Measurements from ENCODE around the gene UBASH3B.
"Not testable (repeated sequence)": the region's sequence is repeated elsewhere in the genome, so short reads cannot be mapped to it uniquely, and the experiment has no call there.

Gene UBASH3B

DNA sequence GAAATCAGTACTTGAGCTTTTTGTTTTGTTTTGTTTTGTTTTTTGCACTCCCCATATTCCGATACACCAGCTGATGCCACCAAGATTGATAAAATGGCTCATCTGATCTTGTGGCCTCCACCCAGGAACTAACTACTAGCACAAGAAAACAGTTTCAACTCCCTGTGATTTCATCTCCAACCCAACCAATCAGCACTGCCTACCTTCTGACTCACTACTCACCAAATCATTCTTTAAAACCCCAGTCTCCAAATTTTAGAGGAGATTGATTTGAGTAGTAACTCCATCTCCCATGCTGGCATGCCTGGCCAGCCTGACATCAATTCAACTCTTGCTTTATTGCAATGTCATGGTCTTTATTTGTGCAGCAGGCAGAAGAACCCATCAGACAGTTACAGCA lies 166.7 kb downstream of the UBASH3B start:
- no peak for DNase-seq

DNA sequence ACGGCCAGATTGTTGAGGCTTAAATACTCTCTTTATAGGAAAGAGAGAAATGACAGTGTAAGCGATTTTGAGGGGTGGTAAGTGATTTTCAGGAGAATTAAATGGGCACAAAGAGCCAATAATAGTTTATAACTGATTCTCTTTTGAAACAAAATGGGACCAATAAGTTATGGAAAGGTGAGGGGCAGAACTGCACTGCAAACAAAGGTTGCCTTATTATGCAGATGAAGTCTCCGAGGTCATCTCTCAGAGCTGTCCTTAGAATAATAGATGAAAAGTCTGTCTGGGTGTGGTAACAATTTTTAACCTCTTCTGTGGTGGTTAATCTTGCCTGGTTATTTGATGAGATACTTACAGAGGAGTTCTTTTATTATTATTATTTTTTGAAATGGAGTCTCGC lies 168.0 kb downstream of the UBASH3B start:
- no peak for DNase-seq

- DNase-seq, result not testable (repeated sequence)
Measured at GRCh38 chr11:122829371-122829770, 173.8 kb downstream of the UBASH3B start.

GRCh38 chr11:122832297-122832696 lies 176.8 kb downstream of the UBASH3B start:
- DNase-seq, result not testable (repeated sequence)

- DNase-seq, result no peak
Measured at GRCh38 chr11:122832721-122833470, 177.4 kb downstream of the UBASH3B start.

- DNase-seq, result no peak
Measured at GRCh38 chr11:122833846-122834464, 178.4 kb downstream of the UBASH3B start.

GRCh38 chr11:122836916-122837315 lies 181.4 kb downstream of the UBASH3B start:
- no peak for DNase-seq

DNA sequence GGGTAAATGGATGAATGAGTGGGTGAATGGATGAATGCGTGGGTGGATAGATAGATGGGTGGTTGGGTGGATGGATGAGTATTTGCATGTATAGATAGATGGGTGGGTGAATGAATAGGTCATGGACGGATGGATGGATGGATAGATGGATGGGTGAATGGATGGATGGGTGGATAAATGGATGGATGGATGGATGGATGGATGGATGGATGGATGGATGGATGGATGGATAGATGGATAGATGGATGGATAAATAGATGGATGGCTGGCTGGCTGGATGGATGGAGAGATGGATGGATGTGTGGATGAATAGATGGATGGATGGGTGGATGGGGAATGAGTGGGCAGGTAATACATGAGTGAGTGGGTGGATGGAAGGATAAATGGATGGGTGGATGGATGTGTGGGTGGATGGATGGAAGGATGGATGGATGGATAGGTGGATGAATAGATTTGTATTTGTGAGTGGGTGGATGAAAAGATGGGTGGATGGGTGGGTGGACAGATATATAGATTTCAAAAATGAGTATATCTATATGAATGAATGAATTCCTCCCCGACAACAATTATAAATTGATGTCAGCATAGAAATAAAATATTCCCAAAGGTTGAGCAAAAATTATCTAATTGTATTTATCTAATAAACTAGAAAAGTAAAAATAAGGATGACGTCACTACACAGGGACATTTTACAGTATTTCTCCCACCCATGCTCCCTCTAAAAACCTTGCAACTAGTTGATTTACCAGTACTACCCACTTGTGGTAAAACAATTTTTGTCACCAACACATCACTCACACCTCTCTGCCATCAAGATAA lies 182.2 kb downstream of the UBASH3B start:
- no peak for DNase-seq

DNA sequence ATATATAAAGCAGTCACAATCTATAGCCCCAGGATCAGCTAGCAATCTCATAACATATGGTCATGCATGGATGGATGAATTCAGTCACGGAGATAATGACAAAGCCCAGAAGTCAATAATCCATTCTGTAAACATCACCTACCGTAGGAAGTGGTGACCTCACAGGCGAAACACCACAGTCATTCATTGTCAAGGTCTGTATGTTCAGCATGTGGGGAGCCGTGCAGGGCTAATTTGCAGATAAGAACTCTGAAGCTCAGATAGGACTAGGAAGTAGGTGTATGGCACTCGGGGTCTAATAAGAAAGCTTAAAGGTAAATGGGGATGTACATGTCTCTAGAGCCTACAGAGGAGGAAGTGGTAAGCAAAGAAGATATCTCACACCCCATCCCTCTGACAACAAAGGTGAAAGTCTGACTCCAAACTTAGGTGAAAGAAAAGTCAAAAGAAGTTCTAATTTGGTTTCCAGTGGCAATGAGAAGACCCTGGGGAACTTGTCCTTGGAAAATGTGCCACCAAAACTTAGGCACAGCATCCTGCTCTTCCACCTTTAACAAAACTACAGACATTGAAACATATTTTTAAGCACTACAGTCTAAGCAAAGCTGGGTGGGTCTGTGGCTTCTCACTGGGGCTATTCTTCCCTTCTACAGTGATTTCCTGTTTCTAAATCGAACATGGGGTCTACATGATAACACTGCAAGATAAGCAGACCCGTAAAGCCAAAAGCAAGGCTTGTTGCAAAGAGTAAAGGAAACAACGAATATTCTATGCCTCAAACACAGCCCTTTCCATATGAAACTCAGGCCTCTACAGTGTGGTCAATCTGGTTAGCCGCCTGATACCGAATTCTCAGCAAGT lies 188.0 kb downstream of the UBASH3B start:
- peak; percentile 38 for DNase-seq

- DNase-seq, result no peak
Measured at GRCh38 chr11:122847466-122847865, 191.9 kb downstream of the UBASH3B start.

DNA sequence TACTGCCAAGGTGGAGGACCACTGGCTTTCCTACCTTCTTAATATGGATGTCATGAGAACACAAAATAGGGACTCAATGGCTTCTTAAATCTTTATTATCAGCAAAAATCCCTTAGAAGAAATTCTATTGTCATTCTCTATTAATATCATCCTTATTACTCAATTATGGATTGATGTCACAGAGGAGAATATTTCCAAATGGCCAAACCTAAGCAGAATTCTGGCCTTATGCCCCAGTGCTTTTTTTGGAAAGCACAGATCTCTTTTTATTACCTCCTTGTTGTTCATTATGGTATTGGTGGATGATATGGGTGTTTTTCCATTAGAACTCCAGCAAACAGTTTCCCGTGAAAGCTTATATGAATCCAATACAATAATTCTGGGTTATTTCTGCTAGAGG lies 192.7 kb downstream of the UBASH3B start:
- DNase-seq, result no peak

- no peak for DNase-seq
Measured at GRCh38 chr11:122850076-122850631, 194.6 kb downstream of the UBASH3B start.

DNA sequence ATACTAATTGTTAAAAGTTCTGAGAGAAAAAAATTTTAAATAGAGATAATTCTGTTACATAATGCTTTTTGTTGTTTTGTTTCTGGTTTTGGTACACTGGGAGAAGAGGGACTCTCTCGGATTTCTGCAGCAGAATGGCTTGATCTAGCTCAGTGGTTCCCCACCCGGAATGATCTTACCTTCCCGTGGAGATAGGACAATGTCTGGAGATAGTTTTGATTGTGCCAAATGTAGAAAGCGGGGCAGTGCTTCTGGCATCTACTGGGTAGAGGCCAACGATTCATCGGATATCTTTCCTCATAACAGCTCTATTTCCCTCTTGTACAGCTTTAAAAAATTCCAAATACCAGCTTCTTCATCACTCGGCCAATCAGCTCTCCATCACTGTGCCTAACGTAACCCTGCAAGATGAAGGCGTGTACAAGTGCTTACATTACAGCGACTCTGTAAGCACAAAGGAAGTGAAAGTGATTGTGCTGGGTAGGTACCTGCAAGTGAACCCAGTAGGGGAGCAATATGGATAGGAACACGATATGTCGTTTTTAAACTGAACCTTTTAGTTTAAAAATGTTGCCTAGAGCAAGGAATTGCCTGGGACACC lies 195.9 kb downstream of the UBASH3B start:
- no peak for DNase-seq

- no peak for DNase-seq
Measured at GRCh38 chr11:122852074-122852795, 196.7 kb downstream of the UBASH3B start.

GRCh38 chr11:122852796-122853160 lies 197.3 kb downstream of the UBASH3B start:
- DNase-seq, result no peak

DNA sequence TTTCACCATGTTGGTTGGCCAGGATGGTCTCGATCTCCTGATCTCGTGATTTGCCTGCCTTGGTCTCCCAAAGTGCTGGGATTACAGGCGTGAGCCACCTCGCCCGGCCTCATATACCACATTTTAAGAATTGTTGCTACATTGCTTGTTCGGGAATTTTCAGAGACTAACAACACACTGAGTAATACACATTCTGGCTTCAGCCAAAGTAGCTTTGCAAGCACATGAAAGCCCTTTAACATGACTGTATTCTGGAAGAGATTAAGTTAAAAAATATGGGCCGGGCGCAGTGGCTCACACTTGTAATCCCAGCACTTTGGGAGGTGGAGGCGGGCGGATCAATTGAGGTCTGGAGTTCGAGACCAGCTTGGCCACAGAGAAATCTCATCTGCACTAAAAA lies 197.7 kb downstream of the UBASH3B start:
- DNase-seq, result no peak

DNA sequence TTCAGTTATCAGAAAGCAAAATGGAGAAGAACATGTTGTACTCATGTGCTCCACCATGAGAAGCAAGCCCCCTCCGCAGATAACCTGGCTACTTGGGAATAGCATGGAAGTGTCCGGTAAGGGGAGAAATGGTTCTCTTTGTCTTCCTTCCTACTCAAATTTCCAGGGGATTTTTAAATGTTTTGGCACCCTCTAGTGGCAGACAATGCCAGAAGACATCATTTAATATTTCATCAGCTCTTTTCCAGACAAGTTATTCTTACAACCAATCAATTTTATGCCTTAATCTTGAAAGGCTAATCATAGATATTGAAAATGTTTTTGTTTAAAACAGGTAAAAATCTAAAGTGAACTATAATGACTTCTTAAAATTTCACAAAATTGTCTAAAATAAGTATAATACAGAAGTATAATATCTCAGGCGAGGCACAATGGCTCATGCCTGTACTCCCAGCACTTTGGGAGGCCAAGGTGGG lies 198.5 kb downstream of the UBASH3B start:
- peak; percentile 26 for DNase-seq

DNA sequence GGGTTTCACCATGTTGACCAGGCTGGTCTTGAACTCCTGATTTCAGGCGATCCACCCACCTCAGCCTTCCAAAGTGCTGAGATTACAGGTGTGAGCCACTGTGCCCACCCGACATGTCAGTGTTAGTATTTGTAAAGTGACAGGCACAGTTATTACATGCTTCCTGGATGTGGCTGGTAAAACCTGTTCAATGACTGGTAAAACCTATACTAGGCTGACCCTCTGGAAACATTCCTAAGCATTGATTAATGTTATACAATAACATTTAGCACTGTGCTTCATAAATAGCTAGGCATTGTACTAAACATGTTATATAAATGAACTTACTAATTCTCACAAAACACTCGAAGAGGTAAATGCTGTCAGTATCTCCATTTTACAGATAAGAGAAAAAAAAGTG lies 206.1 kb downstream of the UBASH3B start:
- no peak for DNase-seq

- no peak for DNase-seq
Measured at GRCh38 chr11:122862091-122862490, 206.6 kb downstream of the UBASH3B start.

DNA sequence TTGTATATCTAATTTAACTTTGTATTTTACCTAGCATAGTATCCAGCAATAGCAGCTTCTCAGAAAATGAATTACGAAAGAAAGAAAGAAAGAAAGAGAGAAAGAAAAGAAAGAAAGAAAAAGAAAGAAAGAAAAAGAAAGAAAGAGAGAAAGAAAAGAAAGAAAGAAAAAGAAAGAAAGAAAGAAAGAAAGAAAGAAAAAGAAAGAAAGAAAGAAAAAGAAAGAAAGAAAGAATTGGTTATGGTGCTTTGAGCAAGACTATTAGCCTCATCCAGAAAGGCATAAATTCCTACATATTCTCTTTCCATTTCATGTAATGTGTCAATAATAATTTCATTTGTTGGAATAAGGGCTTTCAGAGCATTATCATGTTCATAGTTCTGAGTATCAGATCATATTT lies 207.6 kb downstream of the UBASH3B start:
- DNase-seq, result not testable (repeated sequence)

GRCh38 chr11:122863704-122864326 lies 208.3 kb downstream of the UBASH3B start:
- DNase-seq, result peak; percentile 2
